Mesothelial cell of epicardium (in vitro differentiated cells): ENCODE measurements around the gene GP1BA. TPM values are rescaled to one million over a fixed set of nuclear protein-coding genes. Genes with fewer than 3 reads are reported as not detected.

Experiments
- DNase-seq, 2 experiments: peaks; one replicate each; pipeline ENCODE4 v3.0.0; 2021; ENCODE audit warnings: low spot score in 2 of 2; ENCODE audit not compliant: unreplicated experiment in 2 of 2
- H3K27ac Mint-ChIP-seq: 2 replicates; pipeline ENCODE4 v1.8.0; 2021; ENCODE audit warnings: mixed read lengths
- H3K27me3 Mint-ChIP-seq: 2 replicates; pipeline ENCODE4 v1.8.0; 2021; ENCODE audit warnings: low read depth, mixed read lengths
- H3K36me3 Mint-ChIP-seq: 2 replicates; pipeline ENCODE4 v1.8.0; 2021; ENCODE audit warnings: mixed read lengths
- H3K4me1 Mint-ChIP-seq: 2 replicates; pipeline ENCODE4 v1.8.0; 2021; ENCODE audit warnings: mixed read lengths
- H3K4me3 Mint-ChIP-seq: 2 replicates; pipeline ENCODE4 v1.8.0; 2021; ENCODE audit warnings: mild to moderate bottlenecking, moderate library complexity, mixed read lengths
- H3K9me3 Mint-ChIP-seq: 2 replicates; pipeline ENCODE4 v1.8.0; 2021; ENCODE audit warnings: mixed read lengths
- total RNA-seq: library from RNA; stranded (reverse); gene quantifications from 3 replicates; pipeline ENCODE4 v1.2.1, GENCODE V29; 2021
- TF ChIP-seq, protein P1 (sequence below): fragments of 200-600 bp; sonication (generic); IDR thresholded peaks from one replicate; pipeline ENCODE4 v1.5.0; 2021; ENCODE audit warnings: antibody characterized with exemption; ENCODE audit not compliant: unreplicated experiment

GP1BA gene
- not detected in 3 replicates for total RNA-seq

GRCh38 chr17:4931963-4932362, at the start of gene GP1BA:
TSS of gene GP1BA (plus strand) at chr17:4932277. CDS start at chr17:4932605, 328 bp downstream.
- Mint-ChIP-seq H3K27me3 (no peaks in the 10 kb centered on the region), H3K27ac (no peak within 1 kb of the TSS), H3K4me3 (no peak within 1 kb of the TSS), H3K36me3 (peaks cover 3% of the 10 kb centered on the region), H3K4me1 (peaks cover 9% of the 10 kb centered on the region), H3K9me3 (no peaks in the 10 kb centered on the region)
- DNase-seq: no peak
- TF ChIP-seq, protein P1, sequence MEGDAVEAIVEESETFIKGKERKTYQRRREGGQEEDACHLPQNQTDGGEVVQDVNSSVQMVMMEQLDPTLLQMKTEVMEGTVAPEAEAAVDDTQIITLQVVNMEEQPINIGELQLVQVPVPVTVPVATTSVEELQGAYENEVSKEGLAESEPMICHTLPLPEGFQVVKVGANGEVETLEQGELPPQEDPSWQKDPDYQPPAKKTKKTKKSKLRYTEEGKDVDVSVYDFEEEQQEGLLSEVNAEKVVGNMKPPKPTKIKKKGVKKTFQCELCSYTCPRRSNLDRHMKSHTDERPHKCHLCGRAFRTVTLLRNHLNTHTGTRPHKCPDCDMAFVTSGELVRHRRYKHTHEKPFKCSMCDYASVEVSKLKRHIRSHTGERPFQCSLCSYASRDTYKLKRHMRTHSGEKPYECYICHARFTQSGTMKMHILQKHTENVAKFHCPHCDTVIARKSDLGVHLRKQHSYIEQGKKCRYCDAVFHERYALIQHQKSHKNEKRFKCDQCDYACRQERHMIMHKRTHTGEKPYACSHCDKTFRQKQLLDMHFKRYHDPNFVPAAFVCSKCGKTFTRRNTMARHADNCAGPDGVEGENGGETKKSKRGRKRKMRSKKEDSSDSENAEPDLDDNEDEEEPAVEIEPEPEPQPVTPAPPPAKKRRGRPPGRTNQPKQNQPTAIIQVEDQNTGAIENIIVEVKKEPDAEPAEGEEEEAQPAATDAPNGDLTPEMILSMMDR: no peak

- Mint-ChIP-seq H3K27me3 (no peaks in the 10 kb centered on the region), H3K4me1 (peaks cover 9% of the 10 kb centered on the region), H3K4me3 (no peak overlapping the region), H3K9me3 (no peaks in the 10 kb centered on the region), H3K36me3 (peaks cover 16% of the 10 kb centered on the region), H3K27ac (no peak overlapping the region)
- DNase-seq: no peak
- TF ChIP-seq, protein P1: no peak
These were observed 47.6 kb upstream of the GP1BA start for GRCh38 chr17:4884489-4884888.

GRCh38 chr17:4886830-4887229, 45.2 kb upstream of the GP1BA start:
- Mint-ChIP-seq H3K27ac (no peak overlapping the region), H3K4me1 (peaks cover 1% of the 10 kb centered on the region), H3K36me3 (peaks cover 16% of the 10 kb centered on the region), H3K9me3 (no peaks in the 10 kb centered on the region), H3K4me3 (no peak overlapping the region), H3K27me3 (no peaks in the 10 kb centered on the region)
- TF ChIP-seq, protein P1: no peak
- DNase-seq: no peak

- no peak for DNase-seq
- H3K9me3 Mint-ChIP-seq: no peaks in the 10 kb centered on the region
- TF ChIP-seq, protein P1: no peak
- H3K36me3 Mint-ChIP-seq: peaks cover 18% of the 10 kb centered on the region
- H3K27ac Mint-ChIP-seq: no peak overlapping the region
- H3K4me3 Mint-ChIP-seq: no peak overlapping the region
- no peaks in the 10 kb centered on the region for H3K27me3 Mint-ChIP-seq
- H3K4me1 Mint-ChIP-seq: no peaks in the 10 kb centered on the region
These were observed 44.5 kb upstream of the GP1BA start for GRCh38 chr17:4887581-4887980.

DNA sequence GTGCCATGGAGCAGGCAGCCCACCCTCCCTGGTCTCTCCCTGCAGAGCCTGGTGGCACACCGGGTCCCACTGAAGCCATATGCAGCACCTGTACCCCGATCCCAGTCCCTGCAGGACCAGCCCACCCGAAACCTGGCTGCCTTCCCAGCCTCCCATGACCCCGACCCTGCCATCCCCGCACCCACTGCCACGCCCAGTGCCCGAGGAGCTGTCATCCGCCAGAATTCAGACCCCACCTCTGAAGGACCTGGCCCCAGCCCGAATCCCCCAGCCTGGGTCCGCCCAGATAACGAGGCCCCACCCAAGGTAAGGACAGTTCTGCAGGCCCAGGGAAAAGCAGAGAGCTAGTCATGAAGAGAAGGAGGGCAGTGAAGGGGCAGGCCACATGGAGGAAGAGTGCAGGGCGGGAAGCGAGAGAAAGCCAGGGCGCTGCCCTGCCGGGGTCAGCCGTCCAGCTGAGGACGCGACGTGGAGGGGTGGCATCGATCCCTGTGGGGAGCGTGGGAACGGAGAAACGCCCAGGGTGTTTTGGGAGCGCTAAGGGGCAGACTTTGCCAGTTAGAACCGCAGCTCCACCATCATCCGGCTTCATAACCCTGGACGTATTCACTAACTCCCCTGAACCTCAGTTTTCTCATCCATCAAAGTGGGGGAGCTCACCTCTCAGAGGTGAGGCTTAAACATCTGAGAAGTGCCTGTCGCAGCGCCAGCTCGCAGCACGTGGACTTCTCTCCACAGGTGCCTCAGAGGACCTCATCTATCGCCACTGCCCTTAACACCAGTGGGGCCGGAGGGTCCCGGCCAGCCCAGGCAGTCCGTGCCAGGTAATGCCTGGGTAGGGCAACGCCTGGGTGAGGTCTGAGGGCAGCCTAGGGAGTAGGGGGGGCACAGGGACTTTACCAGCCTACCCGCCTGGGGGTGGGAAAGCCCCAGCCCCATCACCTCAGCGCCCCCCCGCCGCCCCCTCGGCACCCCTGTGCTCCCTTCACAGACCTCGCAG, 40.4 kb upstream of the GP1BA start:
- H3K4me1 Mint-ChIP-seq: no peaks in the 10 kb centered on the region
- peaks cover 17% of the 10 kb centered on the region for H3K36me3 Mint-ChIP-seq
- TF ChIP-seq, protein P1: no peak
- no peak overlapping the region for H3K27ac Mint-ChIP-seq
- no peaks in the 10 kb centered on the region for H3K27me3 Mint-ChIP-seq
- no peaks in the 10 kb centered on the region for H3K9me3 Mint-ChIP-seq
- DNase-seq: no peak
- no peak overlapping the region for H3K4me3 Mint-ChIP-seq
